Limb (tissue), 2 donors: ENCODE measurements around the gene RBM27.
"Not testable (repeated sequence)": the region's sequence is repeated elsewhere in the genome, so short reads cannot be mapped to it uniquely, and the experiment has no call there.

Source experiments
- DNase-seq, 2 donors: peaks; one replicate each; pipeline ENCODE4 v3.0.0-alpha.2; 2016; ENCODE audit errors: extremely low spot score in 2 of 2

Gene RBM27

DNA sequence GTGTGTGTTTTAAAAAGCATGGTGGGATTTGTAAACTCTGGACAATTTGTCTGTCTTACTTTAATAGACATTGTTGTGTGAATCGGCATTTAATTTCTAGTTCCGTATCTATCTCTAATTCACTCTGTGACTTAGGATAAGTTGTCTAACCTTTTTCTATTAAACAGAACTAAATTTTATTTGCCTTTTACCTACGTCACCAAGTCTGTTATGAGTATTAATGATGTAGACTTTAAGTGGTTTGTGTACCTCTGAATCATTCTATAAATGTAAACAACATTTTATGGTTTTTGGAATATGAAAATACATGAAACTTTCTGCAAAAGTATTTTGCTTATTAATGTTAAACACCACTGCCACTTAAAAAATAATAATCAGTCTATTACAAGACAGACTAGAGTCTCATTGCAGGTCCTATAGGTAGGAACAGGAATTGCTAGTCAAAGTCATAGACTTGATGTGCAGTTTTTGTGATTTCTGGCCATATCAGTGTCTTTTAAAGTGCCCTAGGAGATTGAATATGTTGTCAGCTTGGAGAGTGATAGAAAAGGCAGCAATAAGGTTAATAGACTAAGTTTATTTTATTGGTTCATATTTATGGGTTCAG, 5.6 kb downstream of the RBM27 start:
- no peak for DNase-seq

DNA sequence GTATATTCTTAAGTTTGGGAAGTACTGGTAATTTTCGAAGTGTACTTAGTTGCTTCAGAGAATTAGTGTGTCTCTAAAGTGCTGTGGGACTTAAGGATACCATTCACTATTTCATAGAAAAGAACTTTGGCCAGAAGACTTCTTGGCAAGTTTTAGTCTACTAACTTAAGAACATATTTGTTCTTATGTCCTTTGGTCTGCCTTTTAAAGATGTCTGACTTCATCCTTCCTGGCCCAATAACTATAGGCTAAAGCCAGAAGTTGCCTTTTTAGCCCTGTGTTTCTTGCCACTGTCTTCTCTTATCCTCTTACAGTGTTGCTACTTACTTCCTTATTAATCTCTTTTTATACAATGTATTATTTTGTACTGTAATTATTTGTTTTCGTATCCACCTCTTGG, 6.3 kb downstream of the RBM27 start:
- no peak for DNase-seq

DNA sequence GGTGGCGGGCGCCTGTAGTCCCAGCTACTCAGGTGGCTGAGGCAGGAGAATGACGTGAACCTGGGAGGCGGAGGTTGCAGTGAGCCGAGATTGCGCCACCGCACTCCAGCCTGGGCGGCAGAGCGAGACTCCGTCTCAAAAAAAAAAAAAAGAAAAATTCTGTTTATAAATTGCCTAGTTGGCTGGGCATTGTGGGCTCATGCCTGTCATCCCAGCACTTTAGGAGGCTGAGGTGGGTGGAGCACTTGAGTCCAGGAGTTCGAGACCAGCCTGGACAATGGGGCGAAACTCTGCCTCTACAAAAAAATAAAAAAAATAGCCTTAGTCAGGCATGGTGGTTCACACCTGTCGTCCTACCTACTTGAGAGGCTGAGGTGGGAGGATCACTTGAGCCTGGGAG, 7.4 kb downstream of the RBM27 start:
- not testable (repeated sequence) for DNase-seq

DNA sequence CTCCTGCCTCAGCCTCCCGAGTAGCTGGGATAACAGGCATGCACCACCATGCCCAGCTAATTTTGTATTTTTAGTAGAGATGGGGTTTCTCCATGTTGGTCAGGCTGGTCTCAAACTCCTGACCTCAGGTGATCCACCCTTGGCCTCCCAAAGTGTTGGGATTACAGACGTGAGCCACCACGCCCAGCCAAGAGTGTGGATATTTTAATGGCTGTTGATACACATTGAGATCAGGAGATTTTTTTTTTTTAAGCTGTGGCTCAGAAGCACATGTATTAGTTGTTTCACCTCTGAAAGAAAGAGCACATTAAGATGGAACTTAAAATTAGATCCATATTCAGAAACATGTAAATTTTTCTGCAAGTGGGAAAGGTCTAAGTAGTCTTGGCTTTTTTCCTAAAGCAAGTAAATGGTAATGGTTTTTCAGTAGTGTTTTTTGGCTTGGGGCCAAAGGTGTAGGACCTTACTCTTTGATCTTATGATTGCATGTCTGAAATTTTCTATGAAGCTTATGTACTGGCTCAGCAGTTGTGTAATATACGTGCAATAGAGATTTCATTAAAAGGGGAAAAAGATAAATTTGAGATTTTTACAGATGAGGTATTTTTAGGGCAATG, 9.9 kb downstream of the RBM27 start:
- DNase-seq: no peak

DNA sequence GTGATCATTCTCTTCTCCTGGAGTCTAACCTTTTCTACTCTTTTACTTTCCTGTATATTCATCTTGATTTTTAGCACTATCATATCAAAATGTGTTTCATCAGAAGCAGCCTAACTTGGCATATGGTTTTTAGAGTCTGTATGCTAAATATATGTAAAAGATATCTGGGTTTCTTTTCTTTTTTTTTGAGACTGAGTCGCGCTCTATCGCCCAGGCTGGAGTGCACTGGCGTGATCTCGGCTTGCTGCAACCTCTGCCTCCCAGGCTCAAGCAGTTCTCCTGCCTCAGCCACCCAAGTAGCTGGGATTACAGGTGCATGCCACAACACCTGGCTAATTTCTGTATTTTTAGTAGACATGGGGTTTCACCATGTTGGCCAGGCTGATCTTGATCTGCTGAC, 11.5 kb downstream of the RBM27 start:
- DNase-seq: not testable (repeated sequence)

DNA sequence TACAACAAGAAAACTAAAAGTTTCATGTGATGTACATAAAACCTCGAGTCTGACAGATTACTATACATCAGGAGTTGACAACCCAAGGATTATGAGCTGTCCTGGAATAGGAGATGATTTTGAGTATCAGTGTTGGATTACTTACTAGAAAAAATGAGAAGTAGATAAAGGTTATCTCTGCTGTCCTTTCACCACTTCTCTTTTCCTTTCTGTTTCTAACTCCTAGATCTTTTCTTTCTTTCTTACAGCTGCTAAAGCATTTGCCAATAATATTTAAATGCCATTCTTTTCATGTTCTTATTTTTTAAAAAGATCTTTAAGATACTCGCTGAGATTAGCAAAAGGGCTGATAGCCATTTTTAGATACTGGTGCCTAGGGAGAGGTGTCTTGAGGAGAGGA, 14.8 kb downstream of the RBM27 start:
- DNase-seq: no peak

DNA sequence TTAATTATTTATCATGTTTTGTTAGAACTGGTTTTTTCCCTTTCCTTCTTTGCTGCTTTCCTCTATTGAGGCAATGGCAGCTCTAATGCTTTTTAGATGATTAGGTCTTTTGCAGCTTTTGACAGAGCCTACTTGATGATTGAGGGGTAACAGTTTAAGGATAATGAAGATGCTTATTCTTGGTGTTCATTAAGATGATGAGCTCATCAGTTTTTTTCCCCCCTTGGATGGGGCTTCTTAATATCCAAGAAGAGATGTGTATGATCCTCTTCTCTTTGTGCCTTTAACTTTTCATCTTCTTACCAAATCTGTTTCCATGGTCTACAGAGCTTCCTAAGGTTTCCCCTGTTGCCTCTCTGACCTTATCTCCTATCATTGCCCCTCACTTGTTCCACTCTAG, 15.8 kb downstream of the RBM27 start:
- DNase-seq: no peak

DNA sequence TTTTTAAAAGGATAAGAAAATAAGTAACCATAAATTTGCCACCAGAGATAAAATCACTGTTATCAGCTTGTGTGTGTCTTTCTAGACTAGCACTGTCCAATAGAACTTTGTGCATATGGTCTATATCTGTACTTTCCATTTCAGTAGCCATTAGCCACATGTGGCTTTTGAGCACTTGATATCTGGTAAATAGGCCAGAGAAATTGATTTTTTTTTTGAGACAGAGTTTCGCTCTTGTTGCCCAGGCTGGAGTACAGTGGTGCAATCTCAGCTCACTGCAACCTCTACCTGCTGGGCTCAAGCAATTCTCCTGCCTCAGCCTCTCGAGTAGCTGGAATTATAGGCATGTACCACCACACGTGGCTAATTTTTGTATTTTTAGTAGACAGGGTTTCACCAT, 17.8 kb downstream of the RBM27 start:
- no peak for DNase-seq

DNA sequence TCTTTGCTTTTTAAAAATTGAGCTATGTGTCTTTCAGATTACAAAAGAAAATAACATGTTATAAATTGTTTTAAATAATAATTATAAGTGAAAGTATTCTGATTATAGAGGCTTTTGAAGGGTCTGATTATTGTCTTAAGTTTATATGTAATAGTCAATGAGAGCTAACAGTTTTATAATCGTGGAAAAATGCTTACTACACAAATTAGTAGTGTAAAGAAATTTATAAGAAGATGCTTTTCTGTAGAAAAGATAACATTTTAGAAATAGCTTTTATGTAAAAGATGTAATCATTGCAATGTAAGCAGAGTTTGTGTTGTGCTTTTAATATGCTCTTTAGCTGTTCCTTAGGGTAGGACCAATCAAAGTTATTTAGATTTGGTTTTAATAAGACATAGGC, 18.6 kb downstream of the RBM27 start:
- DNase-seq: no peak

DNA sequence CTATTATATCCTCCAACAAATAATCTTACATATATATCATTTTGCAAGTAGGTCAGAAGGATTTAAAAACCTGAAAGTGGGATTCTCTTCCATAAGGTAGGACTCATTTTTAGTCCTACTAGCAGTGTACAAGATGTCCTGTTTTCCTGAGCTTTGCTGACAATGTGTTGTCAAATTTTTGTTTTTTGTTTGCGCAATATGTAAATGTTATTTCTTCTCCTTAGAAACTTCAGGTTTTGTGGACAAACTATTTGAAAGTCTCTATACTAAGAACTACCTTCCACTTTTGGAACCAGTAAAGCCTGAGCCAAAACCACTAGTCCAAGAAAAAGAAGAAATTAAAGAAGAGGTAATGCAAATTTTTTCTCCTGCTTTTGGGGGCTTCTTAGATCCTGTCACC, 19.8 kb downstream of the RBM27 start:
- DNase-seq: no peak

DNA sequence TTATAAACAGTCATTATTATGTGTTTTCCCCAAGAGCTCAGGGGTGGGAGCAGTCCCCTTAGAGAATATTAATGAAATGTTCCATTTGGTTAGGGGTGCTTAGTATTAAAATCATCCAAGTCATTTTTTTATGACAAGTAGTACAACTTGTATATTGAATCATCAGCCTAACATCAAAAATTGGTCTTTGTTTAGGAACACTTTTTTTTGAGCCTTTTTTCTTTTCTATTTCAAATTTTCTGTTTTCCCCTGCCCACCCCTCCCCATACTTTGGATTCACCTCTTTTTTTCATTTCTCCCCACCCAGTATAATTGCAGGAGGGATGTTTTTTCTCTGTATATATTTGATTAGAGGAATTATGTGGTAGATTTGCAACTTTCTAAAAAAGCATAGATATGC, 25.8 kb downstream of the RBM27 start:
- DNase-seq: no peak

DNA sequence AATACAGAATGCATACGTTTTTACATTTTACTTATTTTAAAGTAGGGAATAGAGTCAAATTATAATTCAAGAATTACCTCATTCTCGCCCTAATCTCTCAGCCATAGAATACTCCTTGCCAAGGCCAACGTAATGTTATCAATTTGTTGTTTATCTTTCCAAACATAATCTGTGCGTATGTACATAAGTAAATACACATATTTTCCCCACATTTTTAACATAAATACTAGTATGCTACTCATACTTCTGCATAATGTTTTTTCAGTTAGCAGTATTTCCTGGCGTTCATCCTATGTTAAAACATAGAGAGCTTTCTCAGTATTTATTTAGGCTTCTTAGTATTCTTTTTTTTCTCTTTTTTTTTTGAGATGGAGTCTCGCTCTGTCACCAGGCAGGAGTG, 28.8 kb downstream of the RBM27 start:
- no peak for DNase-seq

DNA sequence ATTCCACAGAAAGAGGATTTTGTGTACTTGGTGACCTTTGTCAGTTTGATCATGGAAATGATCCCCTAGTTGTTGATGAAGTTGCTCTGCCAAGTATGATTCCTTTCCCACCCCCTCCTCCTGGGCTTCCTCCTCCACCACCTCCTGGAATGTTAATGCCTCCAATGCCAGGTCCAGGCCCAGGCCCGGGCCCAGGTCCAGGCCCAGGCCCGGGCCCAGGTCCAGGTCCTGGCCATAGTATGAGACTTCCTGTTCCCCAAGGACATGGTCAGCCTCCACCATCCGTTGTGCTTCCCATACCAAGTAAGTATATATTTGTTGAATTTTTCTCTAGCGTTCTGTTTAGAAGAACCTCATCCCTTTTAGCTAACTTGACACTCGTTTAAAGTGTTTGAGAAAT, 30.0 kb downstream of the RBM27 start:
- no peak for DNase-seq

DNA sequence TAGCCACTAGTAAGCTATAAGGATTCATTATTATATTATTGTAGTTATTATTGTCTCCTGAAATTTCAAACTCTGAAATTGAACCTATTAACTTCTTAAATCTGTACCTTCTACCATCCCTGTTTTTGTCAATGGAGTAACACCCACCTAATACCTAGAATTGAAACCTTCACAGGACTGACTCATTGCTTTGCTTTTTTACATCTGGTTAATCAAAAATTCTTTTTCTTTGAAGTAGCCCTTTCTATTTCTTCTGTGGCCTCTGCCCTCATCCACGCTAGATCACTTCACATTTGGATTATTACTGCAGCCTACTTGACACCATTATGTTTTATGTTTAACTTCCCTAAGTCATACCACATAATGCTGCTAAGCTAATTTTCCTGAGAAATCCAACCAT, 35.6 kb downstream of the RBM27 start:
- no peak for DNase-seq

DNA sequence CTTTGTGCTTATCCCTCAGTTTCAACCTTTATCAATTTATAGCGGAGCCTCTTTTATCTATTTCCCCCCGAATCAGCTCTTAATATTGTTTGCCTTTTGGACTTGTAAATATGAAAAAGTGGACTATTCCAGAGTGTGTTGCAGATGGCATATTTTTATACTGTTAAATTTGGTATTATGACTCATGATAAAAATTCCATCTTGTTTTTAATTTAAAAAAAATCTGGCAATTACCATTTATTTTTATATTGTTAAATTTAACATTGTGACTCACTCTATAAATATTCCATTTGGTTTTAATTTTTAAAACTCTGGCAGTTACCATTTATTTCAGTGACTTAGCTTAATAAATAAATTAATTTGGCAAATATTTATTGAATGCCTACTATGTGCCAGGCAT, 37.5 kb downstream of the RBM27 start:
- DNase-seq: no peak

DNA sequence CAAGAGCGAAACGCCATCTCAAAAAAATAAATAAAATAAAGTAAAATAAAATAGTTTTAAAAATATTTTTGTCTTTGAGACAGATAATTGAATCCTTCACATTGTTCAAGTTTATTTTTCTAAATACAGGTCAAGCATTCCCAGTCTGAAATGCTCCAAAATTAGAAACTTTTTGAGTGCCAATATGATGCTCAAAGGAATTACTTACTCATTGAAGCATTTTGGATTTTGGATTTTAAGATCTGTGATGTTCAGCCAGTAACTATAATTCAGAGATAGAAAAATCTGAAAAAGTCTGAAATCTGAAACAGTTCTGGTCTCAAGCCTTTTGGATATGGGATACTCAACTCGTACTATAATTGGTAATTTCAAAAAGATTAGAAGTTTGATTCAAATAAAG, 39.8 kb downstream of the RBM27 start:
- DNase-seq: no peak

DNA sequence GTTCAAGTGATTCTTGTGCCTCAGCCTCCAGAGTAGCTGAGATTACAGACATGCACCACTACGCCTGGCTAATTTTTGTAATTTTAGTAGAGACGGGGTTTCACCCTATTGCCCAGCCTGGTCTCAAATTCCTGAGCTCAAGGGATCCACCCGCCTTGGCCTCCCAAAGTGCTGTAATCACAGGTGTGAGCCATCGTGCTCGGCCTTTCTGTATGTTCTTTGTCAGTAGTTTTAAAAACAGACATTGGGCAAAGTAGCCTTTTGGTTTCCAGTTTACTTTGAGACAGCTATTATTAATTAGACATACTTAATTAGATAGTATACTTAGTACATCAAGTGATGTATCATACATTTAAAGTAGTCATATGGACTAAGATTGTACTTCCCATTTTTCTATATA, 45.2 kb downstream of the RBM27 start:
- DNase-seq: no peak

DNA sequence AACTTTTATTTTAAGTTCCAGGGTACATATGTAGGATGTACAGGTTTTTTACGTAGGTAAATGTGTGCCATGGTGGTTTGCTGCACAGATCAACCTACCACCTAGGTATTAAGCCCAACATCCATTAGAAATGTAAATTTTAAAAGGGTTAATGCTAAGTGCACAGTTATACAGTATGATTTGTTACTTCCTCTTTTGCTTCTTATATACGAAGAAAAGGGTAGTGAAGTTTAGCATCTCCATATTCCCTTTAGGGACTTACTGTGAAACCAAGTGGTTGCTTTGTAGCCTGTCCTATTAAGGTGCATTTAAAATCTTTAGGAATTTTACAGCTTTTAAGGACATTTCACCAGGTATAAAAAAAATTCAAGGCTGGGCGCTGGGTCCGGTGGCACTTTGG, 46.4 kb downstream of the RBM27 start:
- no peak for DNase-seq
